NCI-H2227 (cell line): ENCODE data around the gene CFAP77.
A peak's percentile ranks its signal among the peaks of the same experiment; 100 is the strongest.
"Not testable (repeated sequence)": the region's sequence is repeated elsewhere in the genome, so short reads cannot be mapped to it uniquely, and the experiment has no call there.

ENCODE experiments used
- DNase-seq: peaks from one replicate; lab custom pipeline; 2025; ENCODE audit not compliant: unreplicated experiment; lab: John Stamatoyannopoulos, UW

The CFAP77 gene

GRCh38 chr9:132409828-132410528 is at the start of gene CFAP77:
Gene CFAP77 (plus strand): TSS chr9:132410211. CDS start chr9:132410272, 61 bp downstream.
- peak; percentile 62 for DNase-seq

- no peak for DNase-seq
Observed at GRCh38 chr9:132364068-132364467, 45.9 kb upstream of the CFAP77 start.

- no peak for DNase-seq
Observed at GRCh38 chr9:132365986-132366385, 44.0 kb upstream of the CFAP77 start.

GRCh38 chr9:132366481-132366880 is 43.5 kb upstream of the CFAP77 start:
- DNase-seq, result no peak

GRCh38 chr9:132367613-132368313 is 42.2 kb upstream of the CFAP77 start:
- DNase-seq, result no peak

GRCh38 chr9:132369421-132369820 is 40.6 kb upstream of the CFAP77 start:
- no peak for DNase-seq

- DNase-seq, result no peak
Observed at GRCh38 chr9:132370592-132370991, 39.4 kb upstream of the CFAP77 start.

- no peak for DNase-seq
Observed at GRCh38 chr9:132372177-132373095, 37.6 kb upstream of the CFAP77 start.

GRCh38 chr9:132377769-132378168 is 32.2 kb upstream of the CFAP77 start:
- DNase-seq, result not testable (repeated sequence)

GRCh38 chr9:132378416-132378815 is 31.6 kb upstream of the CFAP77 start:
- not testable (repeated sequence) for DNase-seq

GRCh38 chr9:132381966-132382541 is 28.0 kb upstream of the CFAP77 start:
- no peak for DNase-seq

GRCh38 chr9:132383462-132383883 is 26.5 kb upstream of the CFAP77 start:
- no peak for DNase-seq

- DNase-seq, result no peak
Observed at GRCh38 chr9:132384376-132384775, 25.6 kb upstream of the CFAP77 start.

GRCh38 chr9:132387133-132387532 is 22.9 kb upstream of the CFAP77 start:
- DNase-seq, result no peak

- DNase-seq, result no peak
Observed at GRCh38 chr9:132390966-132391365, 19.0 kb upstream of the CFAP77 start.

- no peak for DNase-seq
Observed at GRCh38 chr9:132391449-132391848, 18.6 kb upstream of the CFAP77 start.

- no peak for DNase-seq
Observed at GRCh38 chr9:132395560-132395959, 14.5 kb upstream of the CFAP77 start.

- DNase-seq, result no peak
Observed at GRCh38 chr9:132401824-132402223, 8.2 kb upstream of the CFAP77 start.

GRCh38 chr9:132404228-132404881 is 5.7 kb upstream of the CFAP77 start:
- DNase-seq, result no peak

- DNase-seq, result peak; percentile 92
Observed at GRCh38 chr9:132406554-132407122, 3.4 kb upstream of the CFAP77 start, which contains the start of gene TTF1. Gene TTF1 (minus strand): TSS chr9:132406840. CDS start chr9:132402821, 4,019 bp downstream.
